AG04449 (cell line): ENCODE measurements around the gene BORCS8.
"Not testable (repeated sequence)": the region's sequence is repeated elsewhere in the genome, so short reads cannot be mapped to it uniquely, and the experiment has no call there.

Source experiments
- CTCF ChIA-PET: fragments of 350-600 bp; formaldehyde crosslinking; extraction: SDS; loops from one replicate; lab custom pipeline; 2021; ENCODE audit warnings: antibody characterized with exemption; lab: Yijun Ruan, JAX
- POLR2A ChIA-PET: fragments of 400-600, 350-600 bp; formaldehyde crosslinking; extraction: SDS; loops from one replicate; lab custom pipeline; 2020; ENCODE audit warnings: antibody characterized with exemption, inconsistent platforms; lab: Yijun Ruan, JAX
- DNase-seq: peaks from one replicate; pipeline ENCODE4 v3.0.0-alpha.2; 2010; ENCODE audit warnings: low read depth, low spot score
- H3K4me3 ChIP-seq: 2 replicates; pipeline ENCODE4 v1.5.1; 2011; ENCODE audit warnings: low read depth, mild to moderate bottlenecking, control low read depth, low read length
- TF ChIP-seq, protein P1 (sequence below): IDR thresholded peaks from one replicate; pipeline ENCODE4 v1.5.1; 2011; ENCODE audit warnings: mild to moderate bottlenecking, moderate library complexity, low read length, control low read depth, inconsistent platforms; ENCODE audit not compliant: insufficient read depth; ENCODE audit errors: missing control alignments

The BORCS8 gene

DNA sequence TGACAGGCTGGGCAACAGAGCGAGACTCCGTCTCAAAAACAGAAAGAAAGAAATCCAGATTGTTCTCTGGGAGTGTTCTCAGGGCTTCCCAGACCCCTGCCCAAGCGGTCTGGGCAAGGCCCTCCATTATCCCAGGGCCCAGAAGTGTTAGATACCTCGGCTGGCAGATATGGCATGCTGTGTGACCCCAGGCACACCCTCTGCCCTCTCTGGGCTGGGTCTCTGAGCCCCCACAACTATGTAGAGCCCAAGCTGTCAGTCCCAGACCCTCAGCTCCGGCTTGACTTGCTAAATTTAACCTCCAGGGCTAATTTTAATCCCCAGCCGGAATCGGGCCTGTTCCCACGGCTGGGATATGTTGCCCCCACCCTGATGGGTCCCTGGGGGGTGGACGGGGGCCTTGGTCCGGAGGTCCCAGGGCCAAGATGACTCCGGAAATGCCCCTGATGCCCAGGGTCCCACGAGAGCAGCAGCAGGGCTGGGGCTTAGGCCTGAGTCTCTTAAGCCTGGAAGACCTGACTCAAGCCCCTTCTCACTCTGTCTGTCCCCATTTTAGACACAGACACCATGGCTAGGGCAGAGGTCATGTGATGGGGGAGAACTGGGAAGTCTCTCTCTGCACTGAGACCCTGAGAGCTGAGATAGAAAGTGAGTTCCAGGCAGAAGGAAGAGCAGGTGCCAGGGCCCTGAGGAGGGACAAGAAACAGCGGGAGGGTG is 39.1 kb downstream of the BORCS8 start:
- TF ChIP-seq, protein P1, sequence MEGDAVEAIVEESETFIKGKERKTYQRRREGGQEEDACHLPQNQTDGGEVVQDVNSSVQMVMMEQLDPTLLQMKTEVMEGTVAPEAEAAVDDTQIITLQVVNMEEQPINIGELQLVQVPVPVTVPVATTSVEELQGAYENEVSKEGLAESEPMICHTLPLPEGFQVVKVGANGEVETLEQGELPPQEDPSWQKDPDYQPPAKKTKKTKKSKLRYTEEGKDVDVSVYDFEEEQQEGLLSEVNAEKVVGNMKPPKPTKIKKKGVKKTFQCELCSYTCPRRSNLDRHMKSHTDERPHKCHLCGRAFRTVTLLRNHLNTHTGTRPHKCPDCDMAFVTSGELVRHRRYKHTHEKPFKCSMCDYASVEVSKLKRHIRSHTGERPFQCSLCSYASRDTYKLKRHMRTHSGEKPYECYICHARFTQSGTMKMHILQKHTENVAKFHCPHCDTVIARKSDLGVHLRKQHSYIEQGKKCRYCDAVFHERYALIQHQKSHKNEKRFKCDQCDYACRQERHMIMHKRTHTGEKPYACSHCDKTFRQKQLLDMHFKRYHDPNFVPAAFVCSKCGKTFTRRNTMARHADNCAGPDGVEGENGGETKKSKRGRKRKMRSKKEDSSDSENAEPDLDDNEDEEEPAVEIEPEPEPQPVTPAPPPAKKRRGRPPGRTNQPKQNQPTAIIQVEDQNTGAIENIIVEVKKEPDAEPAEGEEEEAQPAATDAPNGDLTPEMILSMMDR: no peak
- no peak for DNase-seq
- ChIA-PET CTCF (interaction anchor here (1.4 to 11.5 kb wide), 3 partner anchors 9 to 23 kb away, joined by 4 to 105 read pairs (median 7); no protein-coding TSS in a partner anchor), POLR2A (no interaction called here)
- no peak overlapping the region for H3K4me3 ChIP-seq

DNA sequence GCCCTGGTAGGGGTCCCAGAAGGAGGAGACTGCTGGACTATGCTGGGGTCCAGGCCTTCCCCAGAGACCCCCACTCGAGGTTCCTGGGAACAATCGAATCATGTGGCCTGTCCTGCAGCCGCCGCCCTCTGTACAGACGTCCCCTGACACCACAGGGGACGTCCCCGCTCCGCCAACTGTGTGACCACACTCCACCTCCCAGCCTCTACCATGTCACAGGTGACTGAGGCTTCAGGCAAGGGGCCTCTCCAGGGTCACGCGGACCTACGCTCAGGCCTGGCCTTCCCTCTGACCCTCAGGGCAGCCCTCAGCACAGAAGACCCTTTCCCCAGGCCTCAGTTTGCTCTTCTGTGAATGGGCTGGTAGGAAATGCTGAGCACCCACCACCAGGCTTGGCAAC is 40.5 kb downstream of the BORCS8 start:
- TF ChIP-seq, protein P1: no peak
- ChIA-PET POLR2A (no interaction called here), CTCF (interaction anchor here (1.1 to 11.5 kb wide), 3 partner anchors 11 to 24 kb away, joined by 4 to 105 read pairs (median 7); no protein-coding TSS in a partner anchor)
- no peak for DNase-seq
- H3K4me3 ChIP-seq: no peak overlapping the region

DNA sequence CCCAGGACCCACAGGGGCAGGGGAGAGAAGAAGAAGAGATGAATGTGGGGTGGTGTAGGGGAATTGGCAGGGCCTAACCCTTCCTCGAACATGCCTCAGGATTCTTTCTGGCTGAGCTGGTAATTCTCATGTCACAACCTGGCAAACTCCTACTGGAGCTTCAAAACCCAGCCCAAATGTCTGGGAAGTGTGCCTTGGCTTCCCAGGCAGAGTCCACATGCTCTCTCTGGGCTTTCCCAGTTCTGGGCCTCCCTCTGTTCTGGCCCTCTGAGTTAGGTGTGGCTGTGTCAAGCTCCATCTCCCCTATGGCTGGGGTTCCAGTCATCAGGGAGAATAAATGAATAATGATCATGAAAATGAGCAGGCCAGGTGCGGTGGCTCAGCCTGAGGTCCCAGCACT is 42.5 kb downstream of the BORCS8 start:
- DNase-seq: no peak
- H3K4me3 ChIP-seq: no peak overlapping the region
- TF ChIP-seq, protein P1: no peak
- ChIA-PET CTCF (interaction anchor here (1.0 to 11.9 kb wide), 4 partner anchors 10 to 193 kb away, joined by 5 to 182 read pairs (median 47); no protein-coding TSS in a partner anchor), POLR2A (no interaction called here)

DNA sequence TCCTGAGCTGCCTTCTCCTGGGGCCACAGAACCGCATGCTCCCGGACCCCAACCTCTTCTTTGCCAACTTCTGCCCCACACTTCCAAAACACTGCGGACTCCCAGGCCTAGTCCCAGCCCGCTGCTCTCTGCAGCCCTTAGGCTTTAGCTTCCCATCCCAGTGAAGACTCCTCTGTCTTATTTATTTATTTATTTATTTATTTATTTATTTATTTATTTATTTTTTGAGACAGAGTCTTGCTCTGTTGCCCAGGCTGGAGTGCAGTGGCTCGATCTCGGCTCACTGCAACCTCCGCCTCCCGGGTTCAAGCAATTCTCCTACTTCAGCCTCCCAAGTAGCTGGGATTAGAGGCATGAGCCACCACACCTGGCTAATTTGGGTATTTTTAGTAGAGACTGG is 43.4 kb downstream of the BORCS8 start:
- CTCF ChIA-PET: interaction anchor here (0.7 to 11.9 kb wide), 11 partner anchors 9 to 342 kb away, joined by 3 to 182 read pairs (median 16); partner anchors contain the start of gene MEF2B
- not testable (repeated sequence) for DNase-seq, H3K4me3 ChIP-seq
- POLR2A ChIA-PET: interaction anchor here (0.6 kb wide), 1 partner anchor 8 kb away, joined by 3 read pairs; no protein-coding TSS in a partner anchor

DNA sequence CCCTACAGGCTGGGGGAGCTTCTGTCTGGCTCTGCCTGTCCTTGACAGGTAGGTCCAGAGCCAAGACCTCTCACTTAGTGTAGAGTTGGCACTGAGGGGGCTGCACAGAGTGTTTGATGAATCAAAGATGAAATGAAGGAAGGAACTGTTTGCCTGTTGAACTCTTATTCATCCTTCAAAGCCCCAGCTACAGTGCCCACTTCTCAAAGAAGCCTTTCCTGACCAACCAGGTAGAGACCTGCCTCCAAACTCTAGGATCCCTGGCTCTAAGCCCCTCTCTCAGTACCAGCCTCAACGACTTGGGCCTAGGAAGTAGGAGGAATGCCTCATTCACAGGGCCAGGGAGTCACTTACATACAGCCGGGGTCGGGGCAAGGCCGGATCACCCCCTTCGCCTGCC is 44.6 kb downstream of the BORCS8 start:
- TF ChIP-seq, protein P1: no peak
- POLR2A ChIA-PET: no interaction called here
- H3K4me3 ChIP-seq: no peak overlapping the region

DNA sequence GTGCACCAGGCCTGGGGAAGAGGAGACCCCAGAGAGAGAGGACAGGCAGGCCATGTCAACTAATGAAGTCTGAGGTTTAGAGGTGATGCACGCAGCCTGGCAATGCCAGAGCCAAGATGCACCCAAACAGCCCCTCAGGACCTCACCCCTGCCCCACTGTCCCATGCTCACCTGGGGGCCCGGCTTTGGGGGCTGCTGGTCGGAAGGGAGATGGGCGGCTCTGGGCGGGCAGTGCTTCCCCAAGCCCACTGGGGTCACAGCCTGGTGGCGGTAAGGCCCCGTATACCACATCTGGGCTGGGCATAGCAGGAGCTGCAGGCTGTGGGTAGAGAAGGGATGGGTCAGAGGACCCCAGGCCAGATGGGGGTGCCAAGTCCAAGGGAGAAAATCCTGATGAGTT is 45.1 kb downstream of the BORCS8 start:
- CTCF ChIA-PET: interaction anchor here (1.0 to 11.9 kb wide), 16 partner anchors 7 to 344 kb away, joined by 3 to 182 read pairs (median 12); partner anchors contain the start of gene MEF2B
- POLR2A ChIA-PET: no interaction called here
- DNase-seq: no peak
- H3K4me3 ChIP-seq: no peak overlapping the region
- TF ChIP-seq, protein P1: no peak

More for the DNA sequence above, 44.6 kb downstream of the BORCS8 start:
- DNase-seq: no peak
- CTCF ChIA-PET: interaction anchor here (0.8 to 11.9 kb wide), 11 partner anchors 7 to 361 kb away, joined by 3 to 182 read pairs (median 18); partner anchors contain the start of gene MEF2B
